Upper lobe of left lung (tissue), 6 donors: ENCODE measurements around the gene HOMEZ. TPM values are rescaled to one million over a fixed set of nuclear protein-coding genes. Genes with fewer than 3 reads are reported as not detected.
A peak's percentile ranks its signal among the peaks of the same experiment; 100 is the strongest.

ENCODE experiments used
- ATAC-seq, 2 donors: fragments of 200-7000 bp; cut with Tn5 transposase; one replicate each; pipeline ENCODE4 v1.9.1; 2022; ENCODE audit warnings: mild to moderate bottlenecking in 2 of 2, moderate library complexity in 2 of 2; ENCODE audit not compliant: low FRiP score in 2 of 2
- DNase-seq, 2 donors: peaks; one replicate each; pipeline ENCODE4 v3.0.0-alpha.2; 2019 to 2020
- H3K27ac ChIP-seq, 4 donors: fragments of 200-600 bp; sonication (generic); one replicate each; pipeline ENCODE4 v1.5.1; 2016 to 2019
- H3K27me3 ChIP-seq, 4 donors: fragments of 200-600 bp; sonication (generic); one replicate each; pipeline ENCODE4 v1.5.1; 2017 to 2019
- H3K36me3 ChIP-seq, 4 donors: fragments of 200-600 bp; sonication (generic); one replicate each; pipeline ENCODE4 v1.5.1; 2016 to 2019
- H3K4me1 ChIP-seq, 4 donors: fragments of 200-600 bp; sonication (generic); one replicate each; pipeline ENCODE4 v1.5.1; 2018 to 2019
- H3K4me3 ChIP-seq, 4 donors: fragments of 200-600 bp; sonication (generic); one replicate each; pipeline ENCODE4 v1.5.1; 2017 to 2019; ENCODE audit warnings: mild to moderate bottlenecking in 2 of 4, moderate library complexity in 1 of 4
- H3K9me3 ChIP-seq, 4 donors: fragments of 200-600 bp; sonication (generic); one replicate each; pipeline ENCODE4 v1.5.1; 2018 to 2019
- EP300 ChIP-seq, 4 donors: sonication (generic); formaldehyde crosslinking; IDR thresholded peaks; one replicate each; pipeline ENCODE4 v1.5.1; 2017; ENCODE audit warnings: antibody characterized with exemption in 4 of 4, control low read depth in 2 of 4
- POLR2A ChIP-seq, 4 donors: fragments of 450-650 bp; IDR thresholded peaks; one replicate each; pipeline ENCODE4 v1.5.1; 2016 to 2017; ENCODE audit warnings: antibody characterized with exemption in 4 of 4, mild to moderate bottlenecking in 2 of 4
- POLR2AphosphoS5 ChIP-seq, 2 donors: sonication (generic); formaldehyde crosslinking; IDR thresholded peaks; one replicate each; pipeline ENCODE4 v1.5.1; 2017; ENCODE audit warnings: antibody characterized with exemption in 2 of 2
- WGBS, 2 donors: methylation state at CpG; one replicate each; pipeline ENCODE4 v1.1.5; 2017 to 2018; 5-methylcytosine and 5-hydroxymethylcytosine counted together
- total RNA-seq, 6 donors: library from RNA; depleted of rRNA in 4 of 6; stranded (reverse); fragments of >200 nt in 4 of 6; gene quantifications; one replicate each; pipeline versions ENCODE4 v1.1.0 to v1.2.1, GENCODE V29; 2016 to 2021
- TF ChIP-seq, protein P1 (sequence below), 6 experiments: fragments of 450-650 bp in 4 of 6; fragments of 200-600 bp in 2 of 6; sonication (generic) in 2 of 6; IDR thresholded peaks; one replicate each; pipeline ENCODE4 v1.5.1; 2016 to 2019; ENCODE audit warnings: antibody characterized with exemption in 6 of 6
- donor health status: DM: no; HTN: no; CAD: no; lungs with moderate emphysema.
- donor health status: DM: no; HTN: yes; CAD: no; lungs with severe emphysema.

Gene HOMEZ
- total RNA-seq, 6 donors from 2014 or later = 3.9 to 13.7 (median 11.2) TPM

DNA sequence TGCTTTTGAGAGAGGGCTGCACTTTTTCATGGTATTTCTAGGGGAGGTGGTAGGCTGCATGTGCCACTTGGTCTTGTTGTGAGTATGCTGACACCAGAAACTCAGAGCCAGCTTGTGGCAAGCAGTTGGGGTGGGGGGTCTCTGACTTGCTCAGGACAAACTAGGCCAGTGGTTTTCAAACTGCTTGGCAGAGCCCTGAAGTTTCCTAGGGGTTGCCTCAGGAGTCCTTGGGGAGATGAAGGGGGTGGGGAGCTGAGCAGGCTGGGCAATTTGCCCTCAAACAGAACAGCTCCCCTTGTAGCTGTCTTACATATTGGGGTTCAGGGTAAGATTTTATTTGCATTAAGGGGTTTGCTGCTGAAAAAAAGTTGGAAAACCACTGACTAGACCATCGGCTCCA, 24.6 kb upstream of the HOMEZ start:
- DNase-seq = no peak
- Histone ChIP-seq H3K27me3 (no peaks in the 10 kb centered on the region), H3K4me3 (no peak overlapping the region), H3K9me3 (no peaks in the 10 kb centered on the region), H3K27ac (no peak overlapping the region), H3K36me3 (peaks cover 0 to 38% (median 9%) of the 10 kb centered on the region in 4 donors), H3K4me1 (peaks cover 26 to 49% (median 27%) of the 10 kb centered on the region in 4 donors)
- WGBS, 2 donors = 65% methylated on average over 1 of the region's 1 CpG; no CpG with 5 or more reads in 1 of the 2 donors
- ATAC-seq = no peak
- TF ChIP-seq, protein P1, sequence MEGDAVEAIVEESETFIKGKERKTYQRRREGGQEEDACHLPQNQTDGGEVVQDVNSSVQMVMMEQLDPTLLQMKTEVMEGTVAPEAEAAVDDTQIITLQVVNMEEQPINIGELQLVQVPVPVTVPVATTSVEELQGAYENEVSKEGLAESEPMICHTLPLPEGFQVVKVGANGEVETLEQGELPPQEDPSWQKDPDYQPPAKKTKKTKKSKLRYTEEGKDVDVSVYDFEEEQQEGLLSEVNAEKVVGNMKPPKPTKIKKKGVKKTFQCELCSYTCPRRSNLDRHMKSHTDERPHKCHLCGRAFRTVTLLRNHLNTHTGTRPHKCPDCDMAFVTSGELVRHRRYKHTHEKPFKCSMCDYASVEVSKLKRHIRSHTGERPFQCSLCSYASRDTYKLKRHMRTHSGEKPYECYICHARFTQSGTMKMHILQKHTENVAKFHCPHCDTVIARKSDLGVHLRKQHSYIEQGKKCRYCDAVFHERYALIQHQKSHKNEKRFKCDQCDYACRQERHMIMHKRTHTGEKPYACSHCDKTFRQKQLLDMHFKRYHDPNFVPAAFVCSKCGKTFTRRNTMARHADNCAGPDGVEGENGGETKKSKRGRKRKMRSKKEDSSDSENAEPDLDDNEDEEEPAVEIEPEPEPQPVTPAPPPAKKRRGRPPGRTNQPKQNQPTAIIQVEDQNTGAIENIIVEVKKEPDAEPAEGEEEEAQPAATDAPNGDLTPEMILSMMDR (IDR thresholded peaks at IDR 0.05) = no peak
- TF ChIP-seq POLR2AphosphoS5 (IDR thresholded peaks at IDR 0.05) = no peak
- TF ChIP-seq POLR2A (IDR thresholded peaks at IDR 0.05) = no peak
- TF ChIP-seq EP300 (IDR thresholded peaks at IDR 0.05) = no peak

DNA sequence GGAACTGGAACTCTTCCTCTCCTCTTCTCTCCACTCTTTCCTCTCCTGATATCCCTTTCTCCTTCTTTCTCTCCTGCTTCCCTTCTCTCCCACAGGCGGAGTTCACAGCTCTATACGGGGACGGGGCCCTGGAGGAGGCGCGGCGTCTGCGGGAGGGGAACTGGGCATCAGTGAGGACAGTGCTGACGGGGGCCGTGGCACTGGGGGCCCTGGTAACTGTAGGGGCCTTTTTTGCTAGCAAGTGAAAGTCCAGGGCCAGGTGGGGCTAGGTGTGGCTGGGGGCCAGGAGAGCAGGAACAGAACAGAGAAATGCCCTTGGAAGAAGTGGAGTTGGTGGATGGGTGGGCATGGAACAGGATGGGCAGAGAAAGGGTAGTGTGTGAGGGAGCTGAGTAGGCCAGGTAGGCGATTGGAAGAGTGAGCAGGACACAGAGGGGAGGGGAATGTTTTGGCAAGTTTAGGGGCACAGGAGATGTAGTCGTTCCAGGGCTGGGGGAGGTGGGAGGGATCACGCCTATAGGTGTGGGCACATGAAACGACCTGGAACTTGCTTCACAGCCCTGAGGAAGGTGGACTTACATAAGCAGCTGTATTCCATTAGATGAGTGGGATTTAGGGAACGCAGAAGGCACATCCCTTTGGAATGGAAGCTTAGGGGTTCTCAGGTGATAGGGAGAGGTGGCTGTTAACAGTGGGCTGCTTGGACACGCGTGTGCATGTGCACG, 23.0 kb upstream of the HOMEZ start:
- WGBS, 2 donors = 84 to 86% methylated on average over 17 of the region's 17 CpGs
- ATAC-seq (no peak), DNase-seq (peak in 1 of 2 donors; percentile 71)
- H3K4me3 ChIP-seq = no peak overlapping the region
- no peaks in the 10 kb centered on the region for H3K27me3 ChIP-seq
- H3K27ac ChIP-seq = peak overlapping the region in 2 of 4 donors; percentile 11 to 21
- TF ChIP-seq POLR2AphosphoS5 (IDR thresholded peaks at IDR 0.05) (no peak), EP300 (IDR thresholded peaks at IDR 0.05) (no peak), POLR2A (IDR thresholded peaks at IDR 0.05) (no peak)
- TF ChIP-seq, protein P1 (IDR thresholded peaks at IDR 0.05) = no peak
- H3K36me3 ChIP-seq = peaks cover 0 to 38% (median 9%) of the 10 kb centered on the region in 4 donors
- no peaks in the 10 kb centered on the region for H3K9me3 ChIP-seq
- peaks cover 28 to 50% (median 29%) of the 10 kb centered on the region in 4 donors for H3K4me1 ChIP-seq

DNA sequence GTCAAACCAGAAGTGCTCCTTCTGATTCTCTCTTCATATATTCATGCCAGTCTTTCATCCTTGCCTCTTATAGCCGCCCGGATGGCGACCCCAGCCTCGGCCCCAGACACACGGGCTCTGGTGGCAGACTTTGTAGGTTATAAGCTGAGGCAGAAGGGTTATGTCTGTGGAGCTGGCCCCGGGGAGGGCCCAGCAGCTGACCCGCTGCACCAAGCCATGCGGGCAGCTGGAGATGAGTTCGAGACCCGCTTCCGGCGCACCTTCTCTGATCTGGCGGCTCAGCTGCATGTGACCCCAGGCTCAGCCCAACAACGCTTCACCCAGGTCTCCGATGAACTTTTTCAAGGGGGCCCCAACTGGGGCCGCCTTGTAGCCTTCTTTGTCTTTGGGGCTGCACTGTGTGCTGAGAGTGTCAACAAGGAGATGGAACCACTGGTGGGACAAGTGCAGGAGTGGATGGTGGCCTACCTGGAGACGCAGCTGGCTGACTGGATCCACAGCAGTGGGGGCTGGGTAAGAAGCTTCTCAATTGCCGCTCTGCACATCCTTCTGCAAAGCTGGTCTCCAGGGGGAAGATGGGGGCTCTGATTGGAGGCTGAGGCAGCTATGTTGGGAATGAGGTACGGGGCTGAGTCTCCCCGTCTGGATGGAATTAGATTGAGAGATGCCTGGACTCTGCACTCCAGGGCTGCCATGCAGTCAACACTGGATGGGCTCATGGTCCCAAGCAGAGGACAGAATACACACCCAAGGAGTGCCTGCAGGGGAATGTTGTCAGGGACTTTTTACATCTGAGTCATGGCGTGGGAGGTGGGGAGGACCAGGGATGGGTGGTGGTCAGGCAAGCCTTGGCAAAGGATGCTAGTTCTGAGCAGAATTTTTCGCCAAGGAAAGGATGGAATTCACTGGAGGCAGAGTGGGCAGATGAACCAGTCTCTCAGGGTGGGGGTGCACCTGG, 22.0 kb upstream of the HOMEZ start:
- TF ChIP-seq POLR2AphosphoS5 (IDR thresholded peaks at IDR 0.05) = no peak
- no peak for TF ChIP-seq EP300 (IDR thresholded peaks at IDR 0.05)
- TF ChIP-seq, protein P1 (IDR thresholded peaks at IDR 0.05) = no peak
- no peak for TF ChIP-seq POLR2A (IDR thresholded peaks at IDR 0.05)
- DNase-seq (peak in 1 of 2 donors; percentile 69), ATAC-seq (no peak)
- WGBS, 2 donors = 83 to 91% methylated on average over 12 to 21 of the region's 22 CpGs
- H3K27me3 ChIP-seq = no peaks in the 10 kb centered on the region
- H3K27ac ChIP-seq = peak overlapping the region; percentile 84 to 93 (median 90)
- peaks cover 30 to 54% (median 32%) of the 10 kb centered on the region in 4 donors for H3K4me1 ChIP-seq
- H3K4me3 ChIP-seq = peak overlapping the region in 2 of 4 donors; percentile 58 to 71
- no peaks in the 10 kb centered on the region for H3K9me3 ChIP-seq
- peaks cover 0 to 38% (median 9%) of the 10 kb centered on the region in 4 donors for H3K36me3 ChIP-seq

DNA sequence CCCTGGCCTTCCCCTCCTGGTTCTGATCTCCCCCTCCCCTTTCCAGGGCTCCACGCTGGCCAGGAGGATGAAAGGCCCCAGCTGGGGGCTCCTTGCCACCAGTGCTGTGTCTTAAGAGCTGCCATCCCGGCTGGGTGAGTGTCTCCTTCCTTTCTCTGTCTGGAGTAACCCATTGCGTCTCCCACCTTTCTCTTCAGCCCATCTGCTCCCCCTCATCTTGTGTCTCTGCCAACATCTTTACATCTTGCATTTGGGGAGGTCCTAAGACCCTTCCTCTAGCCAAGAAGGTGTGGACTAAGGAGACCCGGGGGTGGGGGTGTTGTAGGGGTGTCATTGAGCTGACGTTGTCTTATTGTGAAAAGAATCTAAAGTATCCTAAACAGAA, 21.2 kb upstream of the HOMEZ start:
- peaks cover 0 to 38% (median 9%) of the 10 kb centered on the region in 4 donors for H3K36me3 ChIP-seq
- no peak for ATAC-seq
- 16% methylated on average over 5 of the region's 5 CpGs for WGBS, 2 donors
- H3K9me3 ChIP-seq = no peaks in the 10 kb centered on the region
- H3K27ac ChIP-seq = peak overlapping the region; percentile 84 to 93 (median 90)
- H3K4me3 ChIP-seq = peak overlapping the region; percentile 51 to 76 (median 64)
- no peaks in the 10 kb centered on the region for H3K27me3 ChIP-seq
- no peak for DNase-seq
- TF ChIP-seq POLR2A (IDR thresholded peaks at IDR 0.05) (no peak), POLR2AphosphoS5 (IDR thresholded peaks at IDR 0.05) (no peak), EP300 (IDR thresholded peaks at IDR 0.05) (no peak)
- TF ChIP-seq, protein P1 (IDR thresholded peaks at IDR 0.05) = no peak
- peaks cover 33 to 58% (median 34%) of the 10 kb centered on the region in 4 donors for H3K4me1 ChIP-seq
